Stomach (tissue), 9 donors: ENCODE data around the gene NDUFV1. TPM values are rescaled to one million over a fixed set of nuclear protein-coding genes. Genes with fewer than 3 reads are reported as not detected.

Experiments
- DNase-seq, 2 donors: peaks; one replicate each; pipeline versions ENCODE4 v3.0.0 to v3.0.0-alpha.2; 2013 to 2019
- H3K27ac ChIP-seq, 5 donors: fragments of 200-600 bp in 4 of 5; sonication (generic) in 4 of 5; one replicate each; pipeline ENCODE4 v1.5.1; 2013 to 2019; ENCODE audit warnings: mild to moderate bottlenecking in 1 of 5, moderate library complexity in 1 of 5
- H3K27me3 ChIP-seq, 3 donors: fragments of 200-600 bp; sonication (generic); one replicate each; pipeline ENCODE4 v1.5.1; 2017 to 2019; ENCODE audit warnings: mixed run types in 1 of 3
- H3K36me3 ChIP-seq, 4 donors: fragments of 200-600 bp; sonication (generic); 1 replicate in 3 of 4; 2 replicates in 1 of 4; pipeline ENCODE4 v1.5.1; 2016 to 2019
- H3K4me1 ChIP-seq, 4 donors: fragments of 200-600 bp; sonication (generic); one replicate each; pipeline ENCODE4 v1.5.1; 2016 to 2019
- H3K4me3 ChIP-seq, 4 donors: fragments of 200-600 bp; sonication (generic) in 3 of 4; one replicate each; pipeline ENCODE4 v1.5.1; 2016 to 2019; ENCODE audit warnings: mild to moderate bottlenecking in 1 of 4
- H3K9me3 ChIP-seq, 4 donors: fragments of 200-600 bp; sonication (generic); one replicate each; pipeline ENCODE4 v1.5.1; 2016 to 2019
- EP300 ChIP-seq: sonication (generic); formaldehyde crosslinking; IDR thresholded peaks from one replicate; pipeline ENCODE4 v1.6.1; 2017; ENCODE audit warnings: antibody characterized with exemption
- POLR2A ChIP-seq, 4 donors: fragments of 450-650 bp; IDR thresholded peaks; one replicate each; pipeline ENCODE4 v1.6.1; 2016; ENCODE audit warnings: antibody characterized with exemption in 4 of 4, control low read depth in 2 of 4, mild to moderate bottlenecking in 1 of 4, moderate library complexity in 1 of 4
- POLR2AphosphoS5 ChIP-seq, 3 donors: sonication (generic); formaldehyde crosslinking; IDR thresholded peaks; one replicate each; pipeline ENCODE4 v1.6.1; 2016; ENCODE audit warnings: antibody characterized with exemption in 3 of 3
- WGBS, 5 donors: extraction: QIAGEN DNeasy Blood & Tissue Kit in 3 of 5; methylation state at CpG; one replicate each; pipeline versions ENCODE4 v1.1.5 to v1.1.7; 2013 to 2018; 5-methylcytosine and 5-hydroxymethylcytosine counted together
- intact Hi-C: fragments of 100-400 bp; cut with DNase I; formaldehyde crosslinking; loops from one replicate; pipeline ENCODE4 v1.15.1; 2023; ENCODE audit warnings: low total_unique reads
- polyA plus RNA-seq, 3 donors: library from polyadenylated mRNA; stranded (reverse); fragments of 200-250 nt; gene quantifications; one replicate each; pipeline ENCODE4 v1.2.3, GENCODE V29; 2013
- total RNA-seq, 5 donors: library from RNA; depleted of rRNA; stranded (reverse); fragments of >200 nt; gene quantifications; one replicate each; pipeline versions ENCODE4 v1.1.0 to v1.2.3, GENCODE V29; 2014 to 2016
- TF ChIP-seq, protein P1 (sequence below), 7 experiments: fragments of 450-650 bp in 4 of 7; fragments of 200-600 bp in 3 of 7; sonication (generic) in 3 of 7; IDR thresholded peaks; one replicate each; pipeline ENCODE4 v1.5.1; 2016 to 2019; ENCODE audit warnings: antibody characterized with exemption in 7 of 7, control low read depth in 2 of 7, mild to moderate bottlenecking in 1 of 7
- donor health status: healthy with polysubstance abuse.
- donor health status: Bipolar disorder and iron deficiency.
- donor health status: healthy.

Gene NDUFV1
- total and polyA plus RNA-seq, 8 donors, result 148 to 806 (median 200) TPM

GRCh38 chr11:67641338-67642172 lies 34.8 kb downstream of the NDUFV1 start:
- Histone ChIP-seq H3K4me3 (no peak overlapping the region), H3K9me3 (no peaks in the 10 kb centered on the region), H3K36me3 (no peaks in the 10 kb centered on the region), H3K27ac (no peak overlapping the region), H3K27me3 (peaks cover 0 to 41% (median 6%) of the 10 kb centered on the region in 3 donors), H3K4me1 (peaks cover 0 to 6% (median 2%) of the 10 kb centered on the region in 4 donors)
- intact Hi-C loops, result no loop called here
- TF ChIP-seq POLR2A (IDR thresholded peaks at IDR 0.05) (no peak), EP300 (no peak), POLR2AphosphoS5 (IDR thresholded peaks at IDR 0.05) (no peak)
- TF ChIP-seq, protein P1, sequence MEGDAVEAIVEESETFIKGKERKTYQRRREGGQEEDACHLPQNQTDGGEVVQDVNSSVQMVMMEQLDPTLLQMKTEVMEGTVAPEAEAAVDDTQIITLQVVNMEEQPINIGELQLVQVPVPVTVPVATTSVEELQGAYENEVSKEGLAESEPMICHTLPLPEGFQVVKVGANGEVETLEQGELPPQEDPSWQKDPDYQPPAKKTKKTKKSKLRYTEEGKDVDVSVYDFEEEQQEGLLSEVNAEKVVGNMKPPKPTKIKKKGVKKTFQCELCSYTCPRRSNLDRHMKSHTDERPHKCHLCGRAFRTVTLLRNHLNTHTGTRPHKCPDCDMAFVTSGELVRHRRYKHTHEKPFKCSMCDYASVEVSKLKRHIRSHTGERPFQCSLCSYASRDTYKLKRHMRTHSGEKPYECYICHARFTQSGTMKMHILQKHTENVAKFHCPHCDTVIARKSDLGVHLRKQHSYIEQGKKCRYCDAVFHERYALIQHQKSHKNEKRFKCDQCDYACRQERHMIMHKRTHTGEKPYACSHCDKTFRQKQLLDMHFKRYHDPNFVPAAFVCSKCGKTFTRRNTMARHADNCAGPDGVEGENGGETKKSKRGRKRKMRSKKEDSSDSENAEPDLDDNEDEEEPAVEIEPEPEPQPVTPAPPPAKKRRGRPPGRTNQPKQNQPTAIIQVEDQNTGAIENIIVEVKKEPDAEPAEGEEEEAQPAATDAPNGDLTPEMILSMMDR (IDR thresholded peaks at IDR 0.05), result no peak
- WGBS, 5 donors, result 78 to 86% (median 83%) methylated on average over 20 to 28 of the region's 28 CpGs
- DNase-seq, result no peak

DNA sequence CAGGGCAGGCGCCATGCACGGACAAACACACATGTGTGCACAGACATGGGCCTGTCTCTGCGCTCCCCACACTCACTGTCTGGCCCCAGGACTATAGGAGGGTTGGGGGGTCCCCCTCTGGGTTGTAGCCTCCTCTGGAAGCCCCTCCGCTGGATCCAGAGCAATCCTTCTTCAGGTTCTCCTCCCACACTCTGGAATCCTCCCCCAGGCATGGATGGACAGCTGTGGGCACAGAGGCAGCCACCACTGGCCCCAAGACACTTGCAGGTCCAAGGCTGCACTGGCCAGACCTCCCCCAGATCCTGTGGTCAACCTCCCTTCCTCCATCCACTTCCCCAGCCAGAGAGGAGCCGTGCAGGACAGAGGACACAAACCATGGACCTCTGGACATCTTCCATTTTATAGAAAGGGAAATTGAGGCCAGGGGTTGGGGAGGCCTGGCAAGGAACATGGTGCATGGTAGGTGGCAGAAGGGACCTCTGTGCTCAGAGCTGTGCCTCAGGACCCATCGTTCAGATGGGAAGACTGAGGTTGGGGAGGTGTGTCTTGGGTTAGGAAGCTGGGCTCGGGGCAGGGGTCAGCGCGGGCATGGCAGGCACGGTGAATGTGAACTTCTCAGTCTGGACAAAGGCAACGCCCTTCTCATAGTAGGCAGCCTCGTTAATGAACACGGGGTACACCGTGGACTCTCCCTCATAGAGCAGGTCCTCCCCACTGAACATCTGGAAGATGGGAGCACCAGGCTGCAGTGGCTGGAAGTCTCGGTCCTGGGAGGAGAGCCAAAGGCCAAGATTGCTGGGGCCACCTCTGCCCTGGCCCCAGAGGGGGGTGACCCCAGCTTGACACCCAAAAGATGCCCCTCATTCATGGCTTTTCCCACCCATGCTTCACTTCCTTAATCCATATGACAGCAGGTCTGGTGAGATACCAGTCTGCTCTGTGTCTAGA lies 35.7 kb downstream of the NDUFV1 start:
- WGBS, 5 donors, result 89 to 94% (median 90%) methylated on average over 15 of the region's 15 CpGs
- Histone ChIP-seq H3K4me1 (peaks cover 0 to 6% (median 2%) of the 10 kb centered on the region in 4 donors), H3K27ac (no peak overlapping the region), H3K27me3 (peaks cover 0 to 50% (median 6%) of the 10 kb centered on the region in 3 donors), H3K36me3 (no peaks in the 10 kb centered on the region), H3K4me3 (no peak overlapping the region), H3K9me3 (no peaks in the 10 kb centered on the region)
- no peak for TF ChIP-seq POLR2A (IDR thresholded peaks at IDR 0.05)
- TF ChIP-seq POLR2AphosphoS5 (IDR thresholded peaks at IDR 0.05), result no peak
- TF ChIP-seq, protein P1 (IDR thresholded peaks at IDR 0.05), result no peak
- no peak for TF ChIP-seq EP300
- intact Hi-C loops, result no loop called here
- DNase-seq, result no peak

GRCh38 chr11:67644042-67644441 lies 37.3 kb downstream of the NDUFV1 start:
- H3K27me3 ChIP-seq, result peaks cover 0 to 65% (median 6%) of the 10 kb centered on the region in 3 donors
- H3K9me3 ChIP-seq, result no peaks in the 10 kb centered on the region
- intact Hi-C loops, result no loop called here
- DNase-seq, result peak in 1 of 2 donors; percentile 14
- WGBS, 5 donors, result 89 to 97% (median 93%) methylated on average over 5 of the region's 5 CpGs
- no peaks in the 10 kb centered on the region for H3K36me3 ChIP-seq
- no peak overlapping the region for H3K27ac ChIP-seq
- peaks cover 0 to 11% (median 3%) of the 10 kb centered on the region in 4 donors for H3K4me1 ChIP-seq
- no peak for TF ChIP-seq POLR2AphosphoS5 (IDR thresholded peaks at IDR 0.05)
- TF ChIP-seq, protein P1 (IDR thresholded peaks at IDR 0.05), result no peak
- TF ChIP-seq EP300, result no peak
- TF ChIP-seq POLR2A (IDR thresholded peaks at IDR 0.05), result no peak
- no peak overlapping the region for H3K4me3 ChIP-seq
